Measurements from ENCODE around the gene DUSP9.

Gene DUSP9

GRCh38 chrX:153637121-153638040 is 9.6 kb upstream of the DUSP9 start:
- no peak for DNase-seq (ENCODE audit: low read depth, low spot score)
- no peaks in the 10 kb centered on the region for H3K4me1 ChIP-seq (ENCODE audit: control insufficient read depth, insufficient read depth, low read length)
- WGBS (ENCODE audit: insufficient coverage, insufficient read length) = no CpG with 5 or more reads among the region's 27 CpGs
- H3K36me3 ChIP-seq (ENCODE audit: control insufficient read depth, insufficient read depth, low read length) = no peaks in the 10 kb centered on the region
- no peak overlapping the region for H3K27ac ChIP-seq (ENCODE audit: low read length)
- peaks cover 7% of the 10 kb centered on the region; the same call in 1 of the 2 replicates for H3K27me3 ChIP-seq (ENCODE audit: control insufficient read depth, insufficient read depth, low read length)
- H3K9me3 ChIP-seq (ENCODE audit: control insufficient read depth, insufficient read depth, low read length) = no peaks in the 10 kb centered on the region
- no peak overlapping the region for H3K4me3 ChIP-seq (ENCODE audit: low read length)

- Histone ChIP-seq H3K27ac (ENCODE audit: low read length) (no peak overlapping the region), H3K36me3 (ENCODE audit: control insufficient read depth, insufficient read depth, low read length) (no peaks in the 10 kb centered on the region), H3K27me3 (ENCODE audit: control insufficient read depth, insufficient read depth, low read length) (peaks cover 12% of the 10 kb centered on the region), H3K9me3 (ENCODE audit: control insufficient read depth, insufficient read depth, low read length) (no peaks in the 10 kb centered on the region), H3K4me1 (ENCODE audit: control insufficient read depth, insufficient read depth, low read length) (peaks cover 2% of the 10 kb centered on the region; the same call in 1 of the 2 replicates), H3K4me3 (ENCODE audit: low read length) (no peak overlapping the region)
- no CpG with 5 or more reads among the region's 6 CpGs for WGBS (ENCODE audit: insufficient coverage, insufficient read length)
- DNase-seq (ENCODE audit: low read depth, low spot score) = no peak
These were observed 9.0 kb upstream of the DUSP9 start for GRCh38 chrX:153638041-153638371.

GRCh38 chrX:153638436-153639176 is 8.4 kb upstream of the DUSP9 start:
- no CpG with 5 or more reads among the region's 20 CpGs for WGBS (ENCODE audit: insufficient coverage, insufficient read length)
- no peak for DNase-seq (ENCODE audit: low read depth, low spot score)

GRCh38 chrX:153639177-153640044 is 7.6 kb upstream of the DUSP9 start:
- no peak for DNase-seq (ENCODE audit: low read depth, low spot score)

More at GRCh38 chrX:153638436-153639176, 8.4 kb upstream of the DUSP9 start:
- Histone ChIP-seq H3K27me3 (ENCODE audit: control insufficient read depth, insufficient read depth, low read length) (peaks cover 17% of the 10 kb centered on the region), H3K4me3 (ENCODE audit: low read length) (no peak overlapping the region), H3K9me3 (ENCODE audit: control insufficient read depth, insufficient read depth, low read length) (no peaks in the 10 kb centered on the region), H3K4me1 (ENCODE audit: control insufficient read depth, insufficient read depth, low read length) (peaks cover 2% of the 10 kb centered on the region; the same call in 1 of the 2 replicates), H3K36me3 (ENCODE audit: control insufficient read depth, insufficient read depth, low read length) (no peaks in the 10 kb centered on the region), H3K27ac (ENCODE audit: low read length) (no peak overlapping the region)

GRCh38 chrX:153640045-153640686 is 6.8 kb upstream of the DUSP9 start:
- Histone ChIP-seq H3K4me1 (ENCODE audit: control insufficient read depth, insufficient read depth, low read length) (peaks cover 3% of the 10 kb centered on the region; the same call in 1 of the 2 replicates), H3K9me3 (ENCODE audit: control insufficient read depth, insufficient read depth, low read length) (no peaks in the 10 kb centered on the region), H3K27me3 (ENCODE audit: control insufficient read depth, insufficient read depth, low read length) (peaks cover 29% of the 10 kb centered on the region), H3K27ac (ENCODE audit: low read length) (no peak overlapping the region), H3K36me3 (ENCODE audit: control insufficient read depth, insufficient read depth, low read length) (no peaks in the 10 kb centered on the region), H3K4me3 (ENCODE audit: low read length) (no peak overlapping the region)
- DNase-seq (ENCODE audit: low read depth, low spot score) = no peak
- no CpG with 5 or more reads among the region's 23 CpGs for WGBS (ENCODE audit: insufficient coverage, insufficient read length)

More at GRCh38 chrX:153639177-153640044, 7.6 kb upstream of the DUSP9 start:
- Histone ChIP-seq H3K9me3 (ENCODE audit: control insufficient read depth, insufficient read depth, low read length) (no peaks in the 10 kb centered on the region), H3K4me1 (ENCODE audit: control insufficient read depth, insufficient read depth, low read length) (peaks cover 2% of the 10 kb centered on the region; the same call in 1 of the 2 replicates), H3K4me3 (ENCODE audit: low read length) (no peak overlapping the region), H3K36me3 (ENCODE audit: control insufficient read depth, insufficient read depth, low read length) (no peaks in the 10 kb centered on the region), H3K27ac (ENCODE audit: low read length) (no peak overlapping the region), H3K27me3 (ENCODE audit: control insufficient read depth, insufficient read depth, low read length) (peaks cover 22% of the 10 kb centered on the region)
- WGBS (ENCODE audit: insufficient coverage, insufficient read length) = no CpG with 5 or more reads among the region's 28 CpGs

GRCh38 chrX:153640736-153641575 is 6.0 kb upstream of the DUSP9 start:
- no peaks in the 10 kb centered on the region for H3K36me3 ChIP-seq (ENCODE audit: control insufficient read depth, insufficient read depth, low read length)
- H3K9me3 ChIP-seq (ENCODE audit: control insufficient read depth, insufficient read depth, low read length) = no peaks in the 10 kb centered on the region
- no peak for DNase-seq (ENCODE audit: low read depth, low spot score)
- WGBS (ENCODE audit: insufficient coverage, insufficient read length) = no CpG with 5 or more reads among the region's 26 CpGs
- peaks cover 3% of the 10 kb centered on the region; the same call in 1 of the 2 replicates for H3K4me1 ChIP-seq (ENCODE audit: control insufficient read depth, insufficient read depth, low read length)
- peaks cover 37% of the 10 kb centered on the region for H3K27me3 ChIP-seq (ENCODE audit: control insufficient read depth, insufficient read depth, low read length)
- no peak overlapping the region for H3K27ac ChIP-seq (ENCODE audit: low read length)
- H3K4me3 ChIP-seq (ENCODE audit: low read length) = no peak overlapping the region

GRCh38 chrX:153641627-153642026 is 5.4 kb upstream of the DUSP9 start:
- no peak for DNase-seq (ENCODE audit: low read depth, low spot score)
- no CpG with 5 or more reads among the region's 8 CpGs for WGBS (ENCODE audit: insufficient coverage, insufficient read length)

GRCh38 chrX:153642051-153642654 is 4.8 kb upstream of the DUSP9 start:
- no CpG with 5 or more reads among the region's 62 CpGs for whole genome bisulfite sequencing (ENCODE audit: insufficient coverage, insufficient read length)
- no peak overlapping the region for H3K27ac ChIP-seq (ENCODE audit: low read length)
- H3K27me3 ChIP-seq (ENCODE audit: control insufficient read depth, insufficient read depth, low read length) = peaks cover 44% of the 10 kb centered on the region
- peak overlapping the region; percentile 6; the same call in 1 of the 2 replicates for H3K4me3 ChIP-seq (ENCODE audit: low read length)
- no peaks in the 10 kb centered on the region for H3K9me3 ChIP-seq (ENCODE audit: control insufficient read depth, insufficient read depth, low read length)
- no peak for DNase-seq (ENCODE audit: low read depth, low spot score)
- H3K4me1 ChIP-seq (ENCODE audit: control insufficient read depth, insufficient read depth, low read length) = peaks cover 4% of the 10 kb centered on the region; the same call in 1 of the 2 replicates
- no peaks in the 10 kb centered on the region for H3K36me3 ChIP-seq (ENCODE audit: control insufficient read depth, insufficient read depth, low read length)

More at GRCh38 chrX:153641627-153642026, 5.4 kb upstream of the DUSP9 start:
- Histone ChIP-seq H3K27ac (ENCODE audit: low read length) (no peak overlapping the region), H3K4me1 (ENCODE audit: control insufficient read depth, insufficient read depth, low read length) (peaks cover 3% of the 10 kb centered on the region; the same call in 1 of the 2 replicates), H3K4me3 (ENCODE audit: low read length) (peak overlapping the region; percentile 6; the same call in 1 of the 2 replicates), H3K9me3 (ENCODE audit: control insufficient read depth, insufficient read depth, low read length) (no peaks in the 10 kb centered on the region), H3K27me3 (ENCODE audit: control insufficient read depth, insufficient read depth, low read length) (peaks cover 43% of the 10 kb centered on the region), H3K36me3 (ENCODE audit: control insufficient read depth, insufficient read depth, low read length) (no peaks in the 10 kb centered on the region)

All from iPS DF 6.9 (cell line).